Osteocyte (in vitro differentiated cells): ENCODE data around the gene ZC3H15. TPM values are rescaled to one million over a fixed set of nuclear protein-coding genes. Genes with fewer than 3 reads are reported as not detected.

Source experiments
- DNase-seq: peaks from one replicate; pipeline ENCODE4 v3.0.0; 2021; ENCODE audit warnings: mixed read lengths; ENCODE audit not compliant: unreplicated experiment; ENCODE audit errors: extremely low spot score
- H3K27ac Mint-ChIP-seq: one replicate; pipeline ENCODE4 v1.8.0; 2021; ENCODE audit warnings: mild to moderate bottlenecking, mixed read lengths; ENCODE audit not compliant: unreplicated experiment
- H3K27me3 Mint-ChIP-seq: one replicate; pipeline ENCODE4 v1.8.0; 2021; ENCODE audit warnings: mixed read lengths; ENCODE audit not compliant: unreplicated experiment
- H3K36me3 Mint-ChIP-seq: one replicate; pipeline ENCODE4 v1.8.0; 2021; ENCODE audit warnings: mixed read lengths; ENCODE audit not compliant: unreplicated experiment
- H3K4me1 Mint-ChIP-seq: one replicate; pipeline ENCODE4 v1.8.0; 2021; ENCODE audit warnings: mixed read lengths; ENCODE audit not compliant: unreplicated experiment
- H3K4me3 Mint-ChIP-seq: one replicate; pipeline ENCODE4 v1.8.0; 2021; ENCODE audit warnings: mild to moderate bottlenecking, moderate library complexity, mixed read lengths; ENCODE audit not compliant: unreplicated experiment
- H3K9me3 Mint-ChIP-seq: one replicate; pipeline ENCODE4 v1.8.0; 2021; ENCODE audit warnings: mixed read lengths; ENCODE audit not compliant: unreplicated experiment
- total RNA-seq: library from RNA; stranded (reverse); gene quantifications from 2 replicates; pipeline ENCODE4 v1.2.1, GENCODE V29; 2021
- TF ChIP-seq, protein P1 (sequence below): fragments of 200-600 bp; sonication (generic); IDR thresholded peaks from 2 replicates; pipeline ENCODE4 v1.5.0; 2021; ENCODE audit warnings: antibody characterized with exemption, mild to moderate bottlenecking, moderate library complexity

Gene ZC3H15
- total RNA-seq, 1 donor from 2014 or later = 43.7 TPM

DNA sequence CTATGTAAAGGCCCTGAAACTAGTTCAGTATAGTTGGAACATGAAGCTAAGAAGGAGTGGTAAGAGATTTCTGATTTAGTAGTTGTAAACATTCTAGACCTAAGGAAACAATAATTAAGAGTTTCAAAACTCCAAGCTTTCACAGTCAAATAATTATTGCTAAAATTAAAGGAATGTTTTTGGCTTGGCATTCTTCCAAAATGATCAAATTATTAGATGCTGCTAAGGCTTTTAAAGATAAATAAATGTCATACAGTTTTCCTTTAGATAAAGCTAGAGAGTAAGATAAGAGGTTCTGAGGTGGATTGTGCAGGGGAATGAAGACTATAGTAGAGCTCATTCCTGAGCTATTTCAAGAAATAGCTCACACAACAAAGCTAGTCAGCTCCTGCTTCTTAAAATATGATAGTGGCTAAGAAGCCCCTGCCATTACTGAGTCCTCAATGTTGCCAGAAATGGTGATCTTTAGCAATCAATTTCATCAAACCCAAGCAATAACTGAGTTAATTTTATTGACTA is 45.3 kb downstream of the ZC3H15 start:
- DNase-seq = no peak
- TF ChIP-seq, protein P1, sequence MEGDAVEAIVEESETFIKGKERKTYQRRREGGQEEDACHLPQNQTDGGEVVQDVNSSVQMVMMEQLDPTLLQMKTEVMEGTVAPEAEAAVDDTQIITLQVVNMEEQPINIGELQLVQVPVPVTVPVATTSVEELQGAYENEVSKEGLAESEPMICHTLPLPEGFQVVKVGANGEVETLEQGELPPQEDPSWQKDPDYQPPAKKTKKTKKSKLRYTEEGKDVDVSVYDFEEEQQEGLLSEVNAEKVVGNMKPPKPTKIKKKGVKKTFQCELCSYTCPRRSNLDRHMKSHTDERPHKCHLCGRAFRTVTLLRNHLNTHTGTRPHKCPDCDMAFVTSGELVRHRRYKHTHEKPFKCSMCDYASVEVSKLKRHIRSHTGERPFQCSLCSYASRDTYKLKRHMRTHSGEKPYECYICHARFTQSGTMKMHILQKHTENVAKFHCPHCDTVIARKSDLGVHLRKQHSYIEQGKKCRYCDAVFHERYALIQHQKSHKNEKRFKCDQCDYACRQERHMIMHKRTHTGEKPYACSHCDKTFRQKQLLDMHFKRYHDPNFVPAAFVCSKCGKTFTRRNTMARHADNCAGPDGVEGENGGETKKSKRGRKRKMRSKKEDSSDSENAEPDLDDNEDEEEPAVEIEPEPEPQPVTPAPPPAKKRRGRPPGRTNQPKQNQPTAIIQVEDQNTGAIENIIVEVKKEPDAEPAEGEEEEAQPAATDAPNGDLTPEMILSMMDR = no peak
- Mint-ChIP-seq H3K27me3 (no peaks in the 10 kb centered on the region), H3K9me3 (peaks cover 13% of the 10 kb centered on the region), H3K4me1 (peaks cover 12% of the 10 kb centered on the region), H3K36me3 (peaks cover 2% of the 10 kb centered on the region), H3K4me3 (no peak overlapping the region), H3K27ac (no peak overlapping the region)

DNA sequence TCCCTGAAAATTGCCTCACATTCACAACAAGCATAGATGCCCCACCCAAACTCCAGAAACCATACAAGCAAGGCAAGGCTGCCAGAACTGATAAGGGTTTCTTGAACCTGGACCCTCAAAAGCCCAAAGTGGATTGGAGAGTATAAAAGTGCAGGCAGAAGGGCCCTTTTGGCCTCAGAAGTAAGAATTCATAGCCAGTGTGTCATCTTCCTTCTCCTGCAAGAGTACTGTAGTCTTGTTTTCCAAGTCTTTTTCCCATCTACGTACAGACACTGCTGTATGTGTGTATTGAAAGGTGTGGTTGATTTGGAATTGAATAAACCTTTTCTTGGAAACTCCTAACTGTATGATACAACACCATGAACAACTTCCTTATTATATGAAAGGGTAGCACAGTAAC is 46.8 kb downstream of the ZC3H15 start:
- TF ChIP-seq, protein P1 = no peak
- peaks cover 12% of the 10 kb centered on the region for H3K4me1 Mint-ChIP-seq
- H3K4me3 Mint-ChIP-seq = no peak overlapping the region
- no peaks in the 10 kb centered on the region for H3K9me3 Mint-ChIP-seq
- no peaks in the 10 kb centered on the region for H3K36me3 Mint-ChIP-seq
- H3K27ac Mint-ChIP-seq = no peak overlapping the region
- H3K27me3 Mint-ChIP-seq = no peaks in the 10 kb centered on the region
- DNase-seq = no peak

DNA sequence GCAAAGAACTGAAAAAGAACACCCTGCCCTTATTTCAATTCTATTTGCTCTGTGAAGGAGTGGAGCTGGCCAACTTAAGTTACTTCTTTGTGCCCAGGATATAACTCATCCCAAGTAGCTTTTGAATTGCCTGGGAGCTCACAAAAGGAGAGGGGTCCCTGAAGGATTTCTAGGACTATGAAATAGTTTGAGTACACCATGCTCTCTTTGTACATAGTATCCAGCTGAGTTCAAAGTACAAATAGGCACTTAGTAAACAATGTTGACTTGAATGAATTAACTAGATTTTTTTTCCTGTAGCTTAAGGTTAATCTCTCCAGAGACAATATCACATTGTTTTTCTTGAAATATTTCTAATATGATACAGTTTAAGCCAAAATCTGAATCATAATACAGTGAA is 47.7 kb downstream of the ZC3H15 start:
- DNase-seq = no peak
- Mint-ChIP-seq H3K4me1 (peaks cover 12% of the 10 kb centered on the region), H3K36me3 (no peaks in the 10 kb centered on the region), H3K9me3 (no peaks in the 10 kb centered on the region), H3K4me3 (no peak overlapping the region), H3K27me3 (no peaks in the 10 kb centered on the region), H3K27ac (no peak overlapping the region)
- TF ChIP-seq, protein P1 = no peak

DNA sequence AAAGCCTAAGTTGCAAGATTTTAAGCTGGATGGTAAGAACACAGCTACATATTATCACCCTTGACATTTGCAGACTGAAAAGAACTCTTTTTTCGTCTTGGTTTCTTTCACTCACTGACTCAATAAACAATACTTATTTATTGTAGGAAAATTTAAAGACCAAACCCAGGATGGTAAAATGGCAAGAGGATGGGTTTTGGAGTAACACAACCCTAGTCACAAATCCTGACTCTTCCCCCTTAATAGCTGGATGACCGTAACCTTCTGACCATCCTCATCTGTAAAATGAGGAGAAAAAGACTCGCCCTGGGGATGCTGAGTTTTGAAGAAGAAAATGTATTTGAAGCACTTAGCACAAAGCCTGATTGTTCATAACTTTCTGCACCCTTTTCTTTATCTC is 48.3 kb downstream of the ZC3H15 start:
- Mint-ChIP-seq H3K27ac (no peak overlapping the region), H3K9me3 (no peaks in the 10 kb centered on the region), H3K4me1 (peaks cover 12% of the 10 kb centered on the region), H3K27me3 (no peaks in the 10 kb centered on the region), H3K36me3 (no peaks in the 10 kb centered on the region), H3K4me3 (no peak overlapping the region)
- no peak for DNase-seq
- TF ChIP-seq, protein P1 = no peak

DNA sequence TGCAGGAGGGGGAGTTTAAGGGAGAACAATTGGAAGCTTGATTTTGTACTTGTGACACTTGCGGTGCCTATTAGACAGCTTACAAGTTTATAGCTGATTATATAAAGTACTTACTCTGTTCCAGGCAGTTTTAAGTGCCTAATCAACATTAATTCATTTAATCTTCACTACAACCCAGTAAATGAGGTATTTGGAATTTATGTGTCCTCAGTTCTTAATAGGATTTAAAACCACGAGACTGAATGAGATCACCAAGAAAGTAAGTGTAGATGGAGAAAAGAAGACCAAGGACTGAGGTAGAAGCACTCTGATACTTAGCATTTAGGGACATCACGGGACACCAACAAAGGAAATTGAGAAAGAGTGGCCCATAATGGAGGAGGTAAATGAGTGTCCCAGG is 49.8 kb downstream of the ZC3H15 start:
- Mint-ChIP-seq H3K9me3 (no peaks in the 10 kb centered on the region), H3K27me3 (no peaks in the 10 kb centered on the region), H3K4me1 (peaks cover 19% of the 10 kb centered on the region), H3K27ac (no peak overlapping the region), H3K4me3 (no peak overlapping the region), H3K36me3 (no peaks in the 10 kb centered on the region)
- no peak for DNase-seq
- TF ChIP-seq, protein P1 = no peak
